CD8-positive, alpha-beta memory T cell (primary cell): ENCODE data around the gene BANP. TPM values are rescaled to one million over a fixed set of nuclear protein-coding genes. Genes with fewer than 3 reads are reported as not detected.
A peak's percentile ranks its signal among the peaks of the same experiment; 100 is the strongest.
"Not testable (repeated sequence)": the region's sequence is repeated elsewhere in the genome, so short reads cannot be mapped to it uniquely, and the experiment has no call there.

Experiments
- CTCF ChIA-PET: fragments of 350-600 bp; sonication (Branson Sonifier 250); formaldehyde crosslinking; loops from one replicate; lab custom pipeline; 2021; ENCODE audit warnings: antibody characterized with exemption; lab: Charles Lee
- POLR2A ChIA-PET: fragments of 350-600 bp; sonication (Branson Sonifier 250); formaldehyde crosslinking; loops from one replicate; lab custom pipeline; 2021; ENCODE audit warnings: antibody characterized with exemption; lab: Charles Lee
- DNase-seq, 5 donors: peaks; one replicate each; pipeline versions ENCODE4 v3.0.0 to v3.0.0-alpha.2; 2020 to 2022; ENCODE audit warnings: mixed read lengths in 1 of 5
- H3K27ac ChIP-seq: one replicate; pipeline ENCODE4 v1.7.0; 2013; ENCODE audit warnings: low read depth, mild to moderate bottlenecking, low read length, moderate library complexity
- H3K27me3 ChIP-seq: 2 replicates; pipeline ENCODE4 v1.7.0; 2013; ENCODE audit warnings: low read length, mild to moderate bottlenecking; ENCODE audit not compliant: insufficient read depth, poor library complexity, severe bottlenecking
- H3K36me3 ChIP-seq: 2 replicates; pipeline ENCODE4 v1.7.0; 2013; ENCODE audit warnings: mild to moderate bottlenecking, low read length, moderate library complexity; ENCODE audit not compliant: insufficient read depth
- H3K4me1 ChIP-seq: 2 replicates; pipeline ENCODE4 v1.7.0; 2013; ENCODE audit warnings: mild to moderate bottlenecking, low read length, moderate library complexity; ENCODE audit not compliant: insufficient read depth
- H3K4me3 ChIP-seq: 2 replicates; pipeline ENCODE4 v1.7.0; 2013; ENCODE audit warnings: mild to moderate bottlenecking, low read length
- H3K9me3 ChIP-seq: 2 replicates; pipeline ENCODE4 v1.7.0; 2013; ENCODE audit warnings: mild to moderate bottlenecking, low read length
- H3K27ac Mint-ChIP-seq, 8 donors: one replicate each; pipeline ENCODE4 v1.8.0; 2020 to 2021; ENCODE audit warnings: mixed read lengths in 8 of 8, mild to moderate bottlenecking in 6 of 8, inconsistent platforms in 3 of 8, moderate library complexity in 3 of 8
- H3K27me3 Mint-ChIP-seq, 2 donors: one replicate each; pipeline ENCODE4 v1.8.0; 2020 to 2021; ENCODE audit warnings: mixed read lengths in 2 of 2, mild to moderate bottlenecking in 1 of 2, moderate library complexity in 1 of 2
- H3K36me3 Mint-ChIP-seq, 3 donors: one replicate each; pipeline ENCODE4 v1.8.0; 2020 to 2021; ENCODE audit warnings: mixed read lengths in 3 of 3, inconsistent platforms in 1 of 3, mild to moderate bottlenecking in 1 of 3
- H3K4me1 Mint-ChIP-seq, 3 donors: one replicate each; pipeline ENCODE4 v1.8.0; 2020 to 2021; ENCODE audit warnings: mixed read lengths in 3 of 3, inconsistent platforms in 1 of 3, mild to moderate bottlenecking in 1 of 3
- H3K4me3 Mint-ChIP-seq, 7 donors: one replicate each; pipeline ENCODE4 v1.8.0; 2020 to 2021; ENCODE audit warnings: mixed read lengths in 7 of 7, mild to moderate bottlenecking in 6 of 7, moderate library complexity in 4 of 7, inconsistent platforms in 2 of 7
- H3K9me3 Mint-ChIP-seq, 5 donors: one replicate each; pipeline ENCODE4 v1.8.0; 2020 to 2022; ENCODE audit warnings: mixed read lengths in 5 of 5, mild to moderate bottlenecking in 3 of 5, moderate library complexity in 2 of 5, inconsistent platforms in 1 of 5
- polyA plus RNA-seq: library from polyadenylated mRNA; unstranded; fragments of 300-500 nt; fragmentation: Illumina TruSeq; gene quantifications from one replicate; pipeline ENCODE4 v1.2.3, GENCODE V29; 2021
- total RNA-seq, 2 experiments: library from RNA; stranded (reverse); gene quantifications; one replicate each; pipeline ENCODE4 v1.2.3, GENCODE V29; 2021

BANP gene
- total and polyA plus RNA-seq, 3 experiments from 2014 or later: 28.5 to 32.5 (median 29.5) TPM

DNA sequence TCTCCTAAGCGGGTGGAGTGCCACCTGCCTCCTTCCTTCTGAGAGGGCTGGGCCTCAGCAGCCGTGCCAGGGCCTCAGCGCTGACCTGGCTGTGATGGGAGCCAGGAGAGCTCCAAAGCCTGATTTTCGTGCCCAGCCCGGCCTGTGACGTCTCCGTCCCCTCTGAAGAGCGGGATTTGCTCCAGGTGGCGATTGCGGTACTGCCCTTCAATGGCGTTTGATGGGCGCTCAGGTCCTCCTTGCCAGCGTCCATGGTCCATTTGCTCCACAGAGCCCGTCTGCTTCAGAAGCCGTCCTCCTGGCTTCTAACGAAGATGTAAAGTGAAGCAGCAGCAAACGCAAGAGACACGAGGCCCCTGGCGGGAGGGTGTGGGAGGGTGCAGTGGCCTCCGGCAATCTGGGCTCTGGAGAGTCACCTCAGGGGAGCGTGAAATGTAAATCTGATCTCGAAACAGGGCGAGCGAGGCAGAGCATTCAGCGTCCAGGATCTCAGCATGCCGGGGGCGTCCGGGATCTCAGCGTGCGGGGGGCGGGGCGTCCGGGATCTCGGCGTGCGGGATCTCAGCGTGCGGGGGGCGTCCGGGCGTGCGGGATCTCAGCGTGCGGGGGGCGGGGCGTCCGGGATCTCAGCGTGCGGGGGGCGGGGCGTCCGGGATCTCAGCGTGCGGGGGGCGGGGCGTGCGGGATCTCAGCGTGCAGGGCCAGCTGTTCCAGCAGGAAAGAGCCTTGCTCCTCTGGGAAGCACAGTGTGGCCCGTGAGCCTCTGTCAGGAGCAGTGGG lies 68.0 kb downstream of the BANP start:
- H3K4me1 Mint-ChIP-seq, H3K4me3 ChIP-seq, H3K9me3 Mint-ChIP-seq, H3K27ac ChIP-seq, CTCF ChIA-PET, H3K36me3 ChIP-seq, H3K4me3 Mint-ChIP-seq, H3K4me1 ChIP-seq, H3K9me3 ChIP-seq, H3K27me3 ChIP-seq, DNase-seq, H3K27me3 Mint-ChIP-seq, POLR2A ChIA-PET: not testable (repeated sequence)
- H3K27ac Mint-ChIP-seq: peak overlapping the region in 1 of 8 donors; percentile 63
- peaks cover 0 to 76% (median 8%) of the 10 kb centered on the region in 3 donors for H3K36me3 Mint-ChIP-seq

DNA sequence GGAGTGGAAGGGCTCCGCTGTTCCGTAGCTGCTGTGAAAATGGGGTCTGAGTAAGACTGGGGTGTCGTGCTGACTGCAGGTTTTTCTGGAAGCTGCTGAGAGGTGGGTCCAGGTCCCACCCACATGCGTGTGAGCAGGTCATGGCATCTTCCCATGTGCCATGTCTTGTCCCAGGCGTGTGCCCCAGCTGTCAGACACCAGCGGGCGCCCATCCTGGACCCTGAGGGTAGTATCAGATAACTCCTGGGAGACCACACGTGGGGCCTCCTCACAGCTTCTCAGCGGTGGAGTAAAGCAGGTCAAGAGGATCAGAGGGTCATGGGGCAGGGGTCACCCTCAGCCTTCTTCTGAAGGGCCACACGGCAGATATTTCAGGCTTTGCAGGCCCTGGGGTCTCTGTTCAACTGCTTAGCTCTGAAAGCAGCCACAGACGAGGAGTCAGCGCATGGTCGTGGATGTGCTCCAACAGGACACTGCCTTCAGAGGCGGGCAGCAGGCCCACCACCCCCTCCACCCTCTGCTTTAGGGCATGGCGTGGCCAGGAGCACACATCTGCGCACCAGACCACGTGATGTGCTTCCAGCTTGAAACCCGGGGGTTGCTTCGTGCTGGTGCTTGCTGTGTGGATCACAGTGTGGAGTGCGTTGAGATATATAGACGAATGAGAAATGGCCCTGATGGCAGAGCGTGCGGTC lies 68.7 kb downstream of the BANP start:
- Mint-ChIP-seq H3K27me3 (no peaks in the 10 kb centered on the region), H3K36me3 (peaks cover 0 to 78% (median 8%) of the 10 kb centered on the region in 3 donors), H3K27ac (peak overlapping the region in 2 of 8 donors; percentile 40 to 48), H3K4me3 (peak overlapping the region in 1 of 7 donors; percentile 9), H3K4me1 (peaks cover 0 to 4% (median 4%) of the 10 kb centered on the region in 3 donors), H3K9me3 (no peaks in the 10 kb centered on the region)
- no peak overlapping the region for H3K27ac ChIP-seq
- peaks cover 3% of the 10 kb centered on the region for H3K36me3 ChIP-seq
- POLR2A ChIA-PET: no interaction called here
- no peaks in the 10 kb centered on the region for H3K4me1 ChIP-seq
- no peak overlapping the region for H3K4me3 ChIP-seq
- no peak for DNase-seq
- H3K9me3 ChIP-seq: no peaks in the 10 kb centered on the region
- CTCF ChIA-PET: no interaction called here
- H3K27me3 ChIP-seq: no peaks in the 10 kb centered on the region

DNA sequence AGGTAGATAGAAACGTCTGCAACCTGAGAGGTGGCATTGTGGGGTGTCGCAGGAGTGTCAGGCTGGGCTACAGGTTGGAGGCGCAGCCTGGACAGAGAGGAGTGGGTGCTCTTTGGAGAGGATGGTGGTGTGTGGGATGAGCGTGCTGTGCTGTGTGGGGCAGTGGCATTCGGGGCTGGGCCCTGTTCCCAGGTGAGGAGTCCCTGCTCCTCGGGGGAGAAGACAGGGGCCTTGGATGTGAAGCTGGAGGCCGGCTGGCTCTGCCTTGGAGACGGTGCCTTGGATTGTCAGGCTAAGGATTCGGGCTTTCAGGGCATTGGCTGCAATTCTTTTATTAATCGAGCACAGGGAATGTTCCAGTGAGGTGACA lies 69.3 kb downstream of the BANP start:
- Mint-ChIP-seq H3K9me3 (no peaks in the 10 kb centered on the region), H3K27ac (peak overlapping the region in 2 of 8 donors; percentile 19 to 48), H3K4me1 (peaks cover 0 to 4% (median 4%) of the 10 kb centered on the region in 3 donors), H3K27me3 (no peaks in the 10 kb centered on the region), H3K36me3 (peaks cover 0 to 78% (median 8%) of the 10 kb centered on the region in 3 donors), H3K4me3 (no peak overlapping the region)
- POLR2A ChIA-PET: no interaction called here
- Histone ChIP-seq H3K27me3 (no peaks in the 10 kb centered on the region), H3K36me3 (peaks cover 3% of the 10 kb centered on the region), H3K4me1 (no peaks in the 10 kb centered on the region), H3K9me3 (no peaks in the 10 kb centered on the region), H3K4me3 (no peak overlapping the region), H3K27ac (no peak overlapping the region)
- CTCF ChIA-PET: no interaction called here
- DNase-seq: no peak

DNA sequence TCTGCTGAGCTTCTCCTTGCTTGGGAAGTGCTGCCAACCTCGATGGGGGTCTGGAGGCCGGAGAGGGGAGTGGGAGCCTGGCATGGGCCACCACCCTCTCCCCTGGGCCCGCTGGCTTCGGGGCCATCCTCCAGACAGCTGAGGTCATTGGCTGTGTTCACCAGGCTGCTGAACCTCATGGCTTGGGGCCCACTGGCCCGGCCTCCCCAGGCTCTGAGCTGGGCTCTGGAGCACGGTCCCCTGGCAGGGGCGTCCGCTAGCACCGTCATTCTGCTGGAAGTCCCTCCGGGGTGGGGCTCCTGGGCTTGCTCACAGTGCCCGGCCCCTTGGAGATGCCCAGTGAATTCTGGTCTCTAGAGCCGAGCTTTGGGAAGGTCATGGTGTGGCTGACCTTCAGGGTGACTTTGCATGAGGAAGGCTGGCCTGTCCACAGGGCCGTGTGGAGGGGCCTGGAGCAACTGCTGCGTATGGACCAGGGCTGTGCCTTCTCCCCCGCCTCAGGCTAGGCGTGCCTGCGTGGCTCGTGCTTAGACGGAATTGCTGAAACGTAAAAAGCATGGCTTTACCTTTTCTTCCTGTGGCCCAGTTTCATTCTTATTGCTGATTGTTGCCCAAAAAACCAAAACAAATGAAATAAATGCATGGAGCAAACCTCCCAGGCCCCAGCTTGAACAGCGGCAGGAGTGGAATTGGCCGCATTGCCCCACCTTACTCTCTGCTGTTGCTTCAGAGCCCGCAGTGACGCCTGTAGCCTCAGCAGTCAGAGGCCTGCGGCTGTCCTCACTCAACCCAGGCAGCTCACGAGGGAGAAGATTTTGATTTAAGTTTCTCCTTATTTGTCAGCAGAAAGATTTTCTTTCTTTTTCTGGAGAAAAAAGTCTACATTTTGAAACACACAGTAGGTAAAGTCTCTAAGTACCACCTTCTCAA lies 70.1 kb downstream of the BANP start:
- H3K27ac Mint-ChIP-seq, POLR2A ChIA-PET, H3K27me3 Mint-ChIP-seq, H3K4me3 ChIP-seq, DNase-seq, H3K9me3 Mint-ChIP-seq, H3K36me3 ChIP-seq, H3K4me1 Mint-ChIP-seq, CTCF ChIA-PET, H3K4me3 Mint-ChIP-seq, H3K9me3 ChIP-seq, H3K4me1 ChIP-seq, H3K27me3 ChIP-seq, H3K27ac ChIP-seq: not testable (repeated sequence)
- peaks cover 0 to 85% (median 8%) of the 10 kb centered on the region in 3 donors for H3K36me3 Mint-ChIP-seq

DNA sequence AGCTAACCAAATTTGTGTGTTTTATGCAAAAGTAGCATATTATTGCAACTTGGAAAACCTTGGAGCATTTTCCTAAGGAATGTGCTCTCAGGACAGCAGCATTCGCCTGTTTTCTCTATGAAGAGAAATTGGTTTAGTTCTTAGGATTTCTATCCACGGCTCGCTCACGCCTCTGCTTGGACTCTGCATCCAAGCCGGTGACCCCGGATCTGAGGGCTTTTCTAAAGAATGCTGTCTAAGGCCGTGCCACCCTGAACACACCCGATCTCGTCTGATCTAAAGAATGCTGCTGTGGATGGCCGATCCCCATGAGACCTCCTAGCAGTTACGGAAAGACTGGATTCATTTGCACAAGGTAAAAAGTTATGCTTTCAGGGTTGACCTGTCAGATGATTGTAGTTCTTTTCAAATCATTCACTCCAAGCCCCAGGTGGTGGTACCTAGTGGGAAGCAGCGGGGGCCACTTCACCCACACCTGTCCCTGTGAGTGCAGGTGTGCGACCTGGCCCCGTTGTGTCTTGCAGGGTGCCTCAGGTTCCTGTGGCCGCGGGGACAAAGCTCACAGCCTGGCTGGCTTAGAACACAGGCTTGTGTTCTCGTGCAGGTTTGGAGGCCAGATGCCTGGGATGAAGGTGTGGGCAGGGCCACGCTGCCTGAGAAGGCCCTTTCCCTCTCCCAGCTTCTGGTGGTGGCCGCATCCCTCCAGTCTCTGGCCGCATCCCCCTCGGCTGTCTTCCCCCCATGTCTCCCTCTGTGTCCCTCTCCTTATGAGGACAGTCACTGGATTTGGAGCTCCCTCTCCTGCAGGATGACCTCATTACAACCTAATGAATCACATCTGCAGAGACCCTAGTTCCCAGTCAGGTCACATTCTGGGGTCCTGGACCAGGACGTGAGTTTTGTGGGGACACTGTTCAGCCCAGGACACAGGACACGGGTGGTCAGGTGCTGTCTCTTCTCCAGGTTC lies 71.1 kb downstream of the BANP start:
- Histone ChIP-seq H3K4me1 (no peaks in the 10 kb centered on the region), H3K36me3 (peaks cover 3% of the 10 kb centered on the region), H3K4me3 (no peak overlapping the region), H3K27ac (no peak overlapping the region), H3K27me3 (no peaks in the 10 kb centered on the region), H3K9me3 (no peaks in the 10 kb centered on the region)
- Mint-ChIP-seq H3K27me3 (no peaks in the 10 kb centered on the region), H3K4me3 (no peak overlapping the region), H3K36me3 (peaks cover 0 to 82% (median 10%) of the 10 kb centered on the region in 3 donors), H3K27ac (peak overlapping the region in 2 of 8 donors; percentile 23 to 38), H3K9me3 (no peaks in the 10 kb centered on the region), H3K4me1 (peaks cover 0 to 4% (median 4%) of the 10 kb centered on the region in 3 donors)
- DNase-seq: no peak
- POLR2A ChIA-PET: no interaction called here
- CTCF ChIA-PET: no interaction called here

DNA sequence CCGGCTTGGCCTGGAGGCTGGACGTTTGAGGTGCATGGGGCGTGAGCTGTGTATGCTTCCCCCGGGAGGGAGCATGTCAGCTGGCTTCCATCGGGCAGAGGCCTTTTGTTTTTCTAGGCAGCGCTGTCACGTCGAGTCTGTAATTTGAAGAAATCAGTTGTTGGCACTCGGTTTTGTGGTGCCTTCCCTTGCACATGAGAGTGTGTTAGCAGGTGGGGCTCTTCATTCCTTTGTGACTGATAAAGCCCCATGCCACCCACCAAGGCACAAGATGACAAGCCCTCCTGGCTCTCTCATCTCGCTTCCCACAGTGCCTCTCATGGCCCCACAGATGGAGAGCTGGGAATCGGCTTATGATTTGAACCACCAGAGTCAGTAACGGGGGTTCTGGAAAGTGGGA lies 72.1 kb downstream of the BANP start:
- Mint-ChIP-seq H3K27ac (peak overlapping the region in 1 of 8 donors; percentile 23), H3K36me3 (peaks cover 0 to 79% (median 10%) of the 10 kb centered on the region in 3 donors), H3K4me1 (peaks cover 0 to 4% (median 4%) of the 10 kb centered on the region in 3 donors), H3K4me3 (no peak overlapping the region), H3K9me3 (no peaks in the 10 kb centered on the region), H3K27me3 (no peaks in the 10 kb centered on the region)
- Histone ChIP-seq H3K27ac (no peak overlapping the region), H3K9me3 (no peaks in the 10 kb centered on the region), H3K36me3 (peaks cover 3% of the 10 kb centered on the region), H3K27me3 (no peaks in the 10 kb centered on the region), H3K4me1 (no peaks in the 10 kb centered on the region), H3K4me3 (no peak overlapping the region)
- ChIA-PET CTCF (interaction anchor here (0.7 kb wide), 1 partner anchor 9 kb away, joined by 3 read pairs; no protein-coding TSS in a partner anchor), POLR2A (no interaction called here)
- no peak for DNase-seq

DNA sequence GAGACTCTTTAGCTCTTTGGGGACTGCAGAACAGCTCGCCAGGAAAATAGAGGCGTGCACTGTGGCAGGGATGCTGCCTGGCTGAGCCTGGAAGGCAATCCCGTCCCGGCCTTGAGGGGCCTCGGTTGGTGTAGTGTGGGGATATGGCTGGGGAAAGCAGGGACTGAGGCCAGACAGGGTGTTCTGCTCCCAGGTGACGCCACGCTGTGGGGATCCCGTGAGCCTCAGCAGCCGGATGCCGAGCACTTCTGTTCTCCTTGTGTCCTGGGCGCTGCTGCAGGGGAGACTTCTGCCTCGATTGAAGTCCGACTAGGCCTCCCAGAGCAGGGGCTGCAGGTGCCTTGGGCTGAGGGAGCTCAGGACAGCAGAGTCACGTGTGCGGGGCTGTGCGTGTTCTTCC lies 72.6 kb downstream of the BANP start:
- Histone ChIP-seq H3K4me1 (no peaks in the 10 kb centered on the region), H3K36me3 (peaks cover 3% of the 10 kb centered on the region), H3K9me3 (no peaks in the 10 kb centered on the region), H3K27me3 (no peaks in the 10 kb centered on the region), H3K27ac (no peak overlapping the region), H3K4me3 (no peak overlapping the region)
- H3K27ac Mint-ChIP-seq: no peak overlapping the region
- peaks cover 0 to 5% (median 4%) of the 10 kb centered on the region in 3 donors for H3K4me1 Mint-ChIP-seq
- no peak overlapping the region for H3K4me3 Mint-ChIP-seq
- DNase-seq: no peak
- no peaks in the 10 kb centered on the region for H3K9me3 Mint-ChIP-seq
- ChIA-PET CTCF (interaction anchor here (0.7 kb wide), 1 partner anchor 9 kb away, joined by 3 read pairs; no protein-coding TSS in a partner anchor), POLR2A (no interaction called here)
- peaks cover 0 to 79% (median 12%) of the 10 kb centered on the region in 3 donors for H3K36me3 Mint-ChIP-seq
- H3K27me3 Mint-ChIP-seq: no peaks in the 10 kb centered on the region
